ENCODE data around the gene PDGFD. TPM values are rescaled to one million over a fixed set of nuclear protein-coding genes. Genes with fewer than 3 reads are reported as not detected.

The PDGFD gene
- total RNA-seq, 2 donors from 2014 or later: not detected

DNA sequence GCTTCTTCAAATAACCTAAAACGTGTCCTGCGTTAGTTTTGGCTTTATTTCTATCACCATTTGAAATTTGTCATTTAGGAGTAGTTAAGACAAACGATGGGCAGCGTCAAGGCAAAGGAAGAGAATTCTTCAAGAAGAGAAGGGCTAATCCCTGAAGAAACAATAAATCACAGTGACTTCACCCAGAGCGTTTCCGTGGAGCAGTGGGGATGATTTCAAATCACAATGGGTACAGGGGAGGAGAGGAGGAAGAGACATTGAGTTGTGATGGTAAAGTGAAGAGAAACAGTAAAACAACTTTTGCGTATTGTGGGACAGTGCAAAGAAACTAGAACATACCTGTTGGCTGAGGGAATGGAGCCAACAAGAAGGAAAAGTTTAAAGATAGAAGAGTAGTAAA lies 9.7 kb downstream of the PDGFD start:
- Mint-ChIP-seq H3K4me3 (no peak overlapping the region), H3K9me3 (no peaks in the 10 kb centered on the region), H3K27me3 (peaks cover 3% of the 10 kb centered on the region), H3K36me3 (ENCODE audit: low read depth) (no peaks in the 10 kb centered on the region), H3K27ac (no peak overlapping the region), H3K4me1 (no peaks in the 10 kb centered on the region)
- ATAC-seq (replicated peaks): no peak

DNA sequence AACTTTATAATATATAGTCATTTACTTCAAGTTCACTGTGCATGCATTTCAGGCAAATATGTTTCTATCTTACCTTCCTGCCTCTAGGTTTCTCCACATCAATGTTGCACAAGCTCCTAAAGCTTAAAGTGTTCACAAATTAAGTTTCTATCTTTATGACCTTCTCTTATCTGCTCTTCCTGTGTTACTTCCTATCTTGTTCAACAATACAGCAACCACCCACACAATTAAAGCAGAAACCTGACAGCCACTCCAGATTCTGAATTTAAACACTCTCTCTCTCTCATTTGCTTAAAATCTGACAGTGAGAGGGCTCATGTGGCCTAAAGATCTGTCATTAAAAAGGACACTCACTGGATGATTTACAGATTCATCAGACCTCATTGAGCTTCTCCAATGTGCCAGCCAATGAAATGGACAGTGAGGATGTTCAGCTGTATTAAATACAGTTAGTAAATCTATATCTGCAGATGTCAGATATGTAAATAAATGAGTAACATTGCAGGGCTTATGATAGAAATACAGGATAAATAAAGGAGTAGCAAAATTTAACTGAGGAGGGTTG lies 10.9 kb downstream of the PDGFD start:
- no peak for ATAC-seq (replicated peaks)
- no peaks in the 10 kb centered on the region for H3K36me3 Mint-ChIP-seq (ENCODE audit: low read depth)
- H3K27ac Mint-ChIP-seq: no peak overlapping the region
- no peaks in the 10 kb centered on the region for H3K9me3 Mint-ChIP-seq
- no peak overlapping the region for H3K4me3 Mint-ChIP-seq
- H3K27me3 Mint-ChIP-seq: peaks cover 3% of the 10 kb centered on the region
- H3K4me1 Mint-ChIP-seq: no peaks in the 10 kb centered on the region

DNA sequence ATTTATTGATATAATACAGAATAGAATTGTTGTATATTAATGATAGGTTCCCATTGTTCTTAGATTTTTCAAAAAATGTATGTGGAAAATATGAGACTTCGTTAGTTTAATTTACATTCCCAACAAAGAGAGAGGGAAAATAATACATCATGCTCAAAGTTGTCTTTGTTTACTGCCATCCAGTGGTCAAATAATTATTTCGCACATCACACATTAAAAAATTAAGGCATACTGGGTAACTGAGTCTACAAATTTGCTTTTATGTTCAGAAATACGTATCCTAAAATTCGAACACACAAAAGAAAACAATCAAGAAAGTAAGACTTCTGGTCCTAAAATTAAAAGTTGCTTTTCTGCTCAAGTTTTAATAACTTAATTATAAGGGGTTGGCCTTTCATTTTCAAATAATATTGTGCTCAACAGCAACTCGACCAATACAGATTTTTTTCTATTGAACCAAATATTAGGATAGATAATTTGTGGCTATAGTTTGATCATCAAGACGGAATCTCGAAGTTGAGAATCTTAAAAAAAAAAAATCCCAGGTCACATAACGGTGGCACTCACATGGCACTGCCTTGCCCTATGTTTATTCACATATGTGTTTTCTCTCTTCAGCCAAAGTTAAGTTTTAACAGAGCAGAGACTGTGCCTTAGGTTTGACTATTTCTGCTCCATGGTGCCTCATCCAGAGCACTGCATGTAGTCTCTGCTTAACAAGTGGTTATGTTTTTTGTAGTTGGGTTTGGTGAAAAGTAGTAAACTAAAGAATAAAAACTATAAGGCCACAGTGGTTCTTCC lies 12.3 kb downstream of the PDGFD start:
- Mint-ChIP-seq H3K27ac (no peak overlapping the region), H3K9me3 (no peaks in the 10 kb centered on the region), H3K27me3 (peaks cover 3% of the 10 kb centered on the region), H3K4me3 (no peak overlapping the region), H3K4me1 (no peaks in the 10 kb centered on the region), H3K36me3 (ENCODE audit: low read depth) (no peaks in the 10 kb centered on the region)
- ATAC-seq (replicated peaks): no peak

DNA sequence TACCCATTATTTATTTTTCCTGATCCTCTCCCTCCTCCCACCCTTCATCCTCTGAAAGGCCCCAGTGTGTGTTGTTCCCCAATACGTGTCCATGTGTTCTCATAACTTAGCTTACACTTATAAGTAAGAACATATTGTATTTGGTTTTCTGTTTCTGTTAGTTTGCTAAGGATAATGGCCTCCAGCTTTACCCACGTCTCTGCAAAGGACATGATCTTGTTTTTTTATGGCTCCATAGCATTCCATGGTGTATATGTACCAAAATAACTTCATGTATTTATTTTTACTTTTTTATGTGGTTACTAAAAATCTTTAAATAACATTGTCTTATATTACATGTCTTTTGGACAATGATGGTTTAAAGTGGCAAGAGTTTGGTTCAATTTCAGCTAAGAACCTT lies 15.2 kb downstream of the PDGFD start:
- H3K4me1 Mint-ChIP-seq: no peaks in the 10 kb centered on the region
- peaks cover 3% of the 10 kb centered on the region for H3K27me3 Mint-ChIP-seq
- no peak overlapping the region for H3K4me3 Mint-ChIP-seq
- H3K36me3 Mint-ChIP-seq (ENCODE audit: low read depth): no peaks in the 10 kb centered on the region
- no peaks in the 10 kb centered on the region for H3K9me3 Mint-ChIP-seq
- no peak for ATAC-seq (replicated peaks)
- H3K27ac Mint-ChIP-seq: no peak overlapping the region

DNA sequence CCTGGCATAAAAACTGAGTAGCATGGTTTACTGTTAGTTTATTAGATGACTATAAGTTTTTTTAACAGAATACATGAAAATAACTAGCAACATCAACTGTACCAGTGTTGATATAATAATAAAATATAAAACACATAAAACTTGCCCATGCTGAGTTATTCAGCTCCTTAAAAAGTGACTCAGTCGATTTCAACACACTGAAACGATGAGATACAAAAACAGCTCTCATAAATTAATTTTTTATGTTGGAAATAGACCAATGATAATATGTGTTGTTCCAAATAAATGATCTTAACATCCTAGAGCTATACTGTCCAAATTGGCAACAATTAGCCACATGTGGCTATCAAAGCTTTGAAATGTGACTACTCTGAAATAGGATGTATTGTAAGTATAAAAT lies 15.9 kb downstream of the PDGFD start:
- no peaks in the 10 kb centered on the region for H3K9me3 Mint-ChIP-seq
- no peaks in the 10 kb centered on the region for H3K4me1 Mint-ChIP-seq
- no peak overlapping the region for H3K27ac Mint-ChIP-seq
- ATAC-seq (replicated peaks): no peak
- H3K4me3 Mint-ChIP-seq: no peak overlapping the region
- H3K36me3 Mint-ChIP-seq (ENCODE audit: low read depth): no peaks in the 10 kb centered on the region
- peaks cover 3% of the 10 kb centered on the region for H3K27me3 Mint-ChIP-seq

DNA sequence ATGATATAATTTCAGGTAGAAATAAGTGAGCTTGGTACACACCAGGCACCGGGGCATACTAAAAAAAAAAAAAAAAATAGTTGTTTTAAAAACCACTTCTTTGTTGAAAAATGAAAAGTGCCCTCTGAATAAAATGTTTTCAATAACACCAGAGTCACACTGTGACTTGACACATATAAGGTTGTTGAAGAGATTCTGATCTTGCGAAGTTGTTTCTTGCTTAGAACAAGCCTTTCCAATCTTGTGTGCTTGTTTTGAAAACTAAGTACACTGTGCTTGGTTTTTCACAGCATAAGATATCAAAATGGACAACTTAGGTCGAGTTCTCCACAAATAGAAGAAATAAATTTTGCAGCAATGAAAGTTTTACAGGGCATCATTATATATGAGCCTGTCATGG lies 17.0 kb downstream of the PDGFD start:
- no peaks in the 10 kb centered on the region for H3K9me3 Mint-ChIP-seq
- no peak overlapping the region for H3K27ac Mint-ChIP-seq
- no peak overlapping the region for H3K4me3 Mint-ChIP-seq
- H3K4me1 Mint-ChIP-seq: no peaks in the 10 kb centered on the region
- H3K27me3 Mint-ChIP-seq: peaks cover 3% of the 10 kb centered on the region
- ATAC-seq (replicated peaks): no peak
- H3K36me3 Mint-ChIP-seq (ENCODE audit: low read depth): no peaks in the 10 kb centered on the region

DNA sequence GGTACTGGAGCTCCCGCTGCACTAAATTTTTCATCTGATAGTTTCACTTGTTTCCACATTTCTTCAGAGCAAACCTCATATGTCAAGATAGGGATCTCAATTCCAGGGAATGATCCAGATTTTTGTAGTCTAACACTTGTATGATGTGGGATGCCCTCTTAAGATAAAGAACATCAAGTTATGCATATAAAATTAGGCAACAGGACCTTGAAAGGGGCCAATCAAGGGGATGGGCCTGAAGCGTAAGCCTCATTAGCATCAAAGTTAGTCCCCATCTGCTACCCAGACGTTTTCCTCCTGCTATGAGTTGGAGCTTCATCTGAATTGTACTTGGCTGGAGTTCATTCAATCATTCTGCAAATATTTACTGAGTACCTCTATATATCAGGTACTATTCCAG lies 17.5 kb downstream of the PDGFD start:
- Mint-ChIP-seq H3K27ac (no peak overlapping the region), H3K9me3 (no peaks in the 10 kb centered on the region), H3K4me3 (no peak overlapping the region), H3K36me3 (ENCODE audit: low read depth) (no peaks in the 10 kb centered on the region), H3K4me1 (no peaks in the 10 kb centered on the region), H3K27me3 (peaks cover 3% of the 10 kb centered on the region)
- ATAC-seq (replicated peaks): no peak

DNA sequence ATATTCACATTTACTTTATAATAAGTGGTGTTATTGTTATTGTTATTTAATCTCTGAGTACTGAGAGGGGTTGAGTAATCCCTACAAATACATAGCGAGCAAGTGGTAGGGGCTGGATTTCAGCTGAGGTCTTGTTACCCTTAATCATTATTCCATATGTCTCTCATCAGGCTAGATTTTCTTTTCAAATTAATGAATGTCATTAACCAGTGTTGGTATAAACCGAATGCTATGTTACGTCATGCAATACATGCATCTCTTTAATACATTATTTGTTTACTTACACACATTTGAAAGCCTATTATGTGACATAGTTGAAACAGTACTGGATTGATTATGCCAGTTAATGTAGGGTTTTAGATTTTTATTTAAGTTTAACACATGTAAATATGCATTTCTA lies 18.9 kb downstream of the PDGFD start:
- peaks cover 5% of the 10 kb centered on the region for H3K27me3 Mint-ChIP-seq
- no peak overlapping the region for H3K4me3 Mint-ChIP-seq
- no peaks in the 10 kb centered on the region for H3K9me3 Mint-ChIP-seq
- no peak for ATAC-seq (replicated peaks)
- no peaks in the 10 kb centered on the region for H3K4me1 Mint-ChIP-seq
- H3K36me3 Mint-ChIP-seq (ENCODE audit: low read depth): no peaks in the 10 kb centered on the region
- no peak overlapping the region for H3K27ac Mint-ChIP-seq

DNA sequence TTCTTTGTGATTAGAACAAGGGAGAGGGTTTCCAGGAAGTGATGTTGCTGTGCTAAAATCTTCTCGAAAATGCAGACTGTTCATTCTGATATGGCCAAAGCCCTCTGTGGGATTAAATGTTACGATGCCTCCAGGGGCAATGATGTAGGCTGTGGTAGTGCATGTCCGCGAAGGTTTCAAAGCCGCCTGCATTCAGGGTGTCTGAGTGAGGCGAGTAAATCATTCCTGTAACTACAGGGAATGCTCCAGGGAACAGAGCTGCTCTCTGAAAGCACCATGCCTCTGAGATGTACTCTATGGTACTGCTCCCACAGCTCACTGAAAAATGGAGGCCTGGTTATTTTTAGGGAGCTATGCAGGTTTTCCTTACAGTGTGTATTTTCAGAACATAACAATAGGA lies 21.2 kb downstream of the PDGFD start:
- H3K27me3 Mint-ChIP-seq: peaks cover 5% of the 10 kb centered on the region
- ATAC-seq (replicated peaks): no peak
- no peak overlapping the region for H3K27ac Mint-ChIP-seq
- no peaks in the 10 kb centered on the region for H3K9me3 Mint-ChIP-seq
- no peak overlapping the region for H3K4me3 Mint-ChIP-seq
- H3K4me1 Mint-ChIP-seq: no peaks in the 10 kb centered on the region
- H3K36me3 Mint-ChIP-seq (ENCODE audit: low read depth): no peaks in the 10 kb centered on the region

DNA sequence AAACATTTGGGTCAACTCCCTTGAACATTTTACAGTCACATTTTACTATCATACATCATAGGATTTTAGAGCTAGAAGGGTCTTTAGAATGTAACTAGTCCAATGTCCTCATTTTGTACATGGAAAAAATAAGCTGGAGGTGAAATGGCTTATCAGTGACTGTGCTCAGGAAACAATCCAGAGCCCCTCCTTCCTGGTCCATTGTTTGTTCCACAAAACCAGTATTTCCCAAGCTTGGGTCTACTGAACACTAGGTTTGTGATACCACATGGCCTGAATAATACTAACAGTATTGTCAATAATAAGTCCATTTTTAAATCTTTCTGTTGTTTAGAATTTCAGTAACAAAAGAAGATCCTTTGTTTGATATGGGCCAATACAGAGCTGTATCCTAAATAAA lies 27.1 kb downstream of the PDGFD start:
- H3K27ac Mint-ChIP-seq: no peak overlapping the region
- peaks cover 12% of the 10 kb centered on the region for H3K27me3 Mint-ChIP-seq
- no peak for ATAC-seq (replicated peaks)
- no peaks in the 10 kb centered on the region for H3K9me3 Mint-ChIP-seq
- H3K36me3 Mint-ChIP-seq (ENCODE audit: low read depth): no peaks in the 10 kb centered on the region
- no peak overlapping the region for H3K4me3 Mint-ChIP-seq
- H3K4me1 Mint-ChIP-seq: no peaks in the 10 kb centered on the region

DNA sequence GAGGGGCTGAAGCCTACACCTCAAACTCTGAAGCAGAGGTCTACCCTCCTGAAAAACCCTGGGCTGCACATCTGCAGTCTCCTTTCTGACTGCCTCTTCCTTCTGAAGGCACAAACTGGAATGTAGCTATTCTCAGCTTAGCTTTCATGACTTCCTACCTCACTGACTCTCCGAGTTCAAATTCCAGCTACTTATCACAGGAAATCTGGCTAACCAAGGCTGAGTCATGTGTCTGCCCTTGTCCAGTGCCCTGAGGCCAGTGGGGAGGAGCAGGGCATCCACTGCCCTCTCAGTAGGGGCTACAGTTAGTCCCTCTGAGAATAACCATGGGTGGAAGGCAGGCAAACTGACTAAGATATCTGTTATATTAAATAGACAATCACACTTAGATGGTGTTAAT lies 29.2 kb downstream of the PDGFD start:
- peaks cover 8% of the 10 kb centered on the region for H3K27me3 Mint-ChIP-seq

DNA sequence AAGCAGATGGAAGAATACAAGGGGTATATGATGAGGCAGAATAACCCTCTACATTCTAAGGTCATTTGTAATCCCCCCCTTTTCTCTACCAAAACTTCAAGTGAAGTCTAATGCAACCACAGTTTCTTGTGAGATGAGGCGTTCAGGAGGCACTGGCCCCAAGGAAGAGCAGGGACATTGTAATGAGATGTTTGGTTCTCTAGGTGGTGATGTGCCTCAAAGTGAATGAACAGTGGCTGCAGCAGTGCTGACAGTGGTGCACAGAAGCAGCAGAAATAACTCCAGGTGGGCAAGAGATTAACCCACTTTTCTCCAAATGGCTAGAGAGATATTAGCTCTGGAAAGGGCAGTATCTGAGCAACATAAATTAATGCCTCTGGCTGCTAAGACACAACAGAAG lies 33.8 kb downstream of the PDGFD start:
- no peak for ATAC-seq (replicated peaks)
- H3K27me3 Mint-ChIP-seq: peaks cover under 1% of the 10 kb centered on the region
- H3K9me3 Mint-ChIP-seq: no peaks in the 10 kb centered on the region
- no peaks in the 10 kb centered on the region for H3K4me1 Mint-ChIP-seq
- no peak overlapping the region for H3K27ac Mint-ChIP-seq
- no peaks in the 10 kb centered on the region for H3K36me3 Mint-ChIP-seq (ENCODE audit: low read depth)
- no peak overlapping the region for H3K4me3 Mint-ChIP-seq

More for the DNA sequence above, 29.2 kb downstream of the PDGFD start:
- no peak for ATAC-seq (replicated peaks)
- Mint-ChIP-seq H3K4me3 (no peak overlapping the region), H3K9me3 (no peaks in the 10 kb centered on the region), H3K36me3 (ENCODE audit: low read depth) (no peaks in the 10 kb centered on the region), H3K27ac (no peak overlapping the region), H3K4me1 (no peaks in the 10 kb centered on the region)

DNA sequence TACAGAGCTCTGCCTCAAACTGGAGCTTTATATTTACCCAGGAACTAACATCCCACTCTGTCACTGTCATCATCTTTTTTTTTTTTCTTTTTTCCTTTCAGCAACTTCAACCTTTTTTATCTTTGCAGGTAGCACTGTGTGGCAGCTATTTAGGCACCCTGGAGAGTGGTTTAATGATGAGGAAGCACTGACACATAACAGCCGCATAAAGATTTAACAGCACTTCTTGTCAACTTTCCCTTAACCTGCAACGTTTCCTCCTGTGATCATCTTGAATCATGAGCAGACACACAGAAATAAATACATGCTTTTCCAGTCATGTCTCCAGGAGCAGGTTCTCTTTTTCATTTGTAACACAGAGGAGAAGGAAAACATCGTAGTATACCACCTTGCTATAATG lies 34.8 kb downstream of the PDGFD start:
- no peaks in the 10 kb centered on the region for H3K9me3 Mint-ChIP-seq
- no peak overlapping the region for H3K4me3 Mint-ChIP-seq
- ATAC-seq (replicated peaks): no peak
- H3K36me3 Mint-ChIP-seq (ENCODE audit: low read depth): no peaks in the 10 kb centered on the region
- H3K4me1 Mint-ChIP-seq: no peaks in the 10 kb centered on the region
- H3K27me3 Mint-ChIP-seq: no peaks in the 10 kb centered on the region
- H3K27ac Mint-ChIP-seq: no peak overlapping the region

DNA sequence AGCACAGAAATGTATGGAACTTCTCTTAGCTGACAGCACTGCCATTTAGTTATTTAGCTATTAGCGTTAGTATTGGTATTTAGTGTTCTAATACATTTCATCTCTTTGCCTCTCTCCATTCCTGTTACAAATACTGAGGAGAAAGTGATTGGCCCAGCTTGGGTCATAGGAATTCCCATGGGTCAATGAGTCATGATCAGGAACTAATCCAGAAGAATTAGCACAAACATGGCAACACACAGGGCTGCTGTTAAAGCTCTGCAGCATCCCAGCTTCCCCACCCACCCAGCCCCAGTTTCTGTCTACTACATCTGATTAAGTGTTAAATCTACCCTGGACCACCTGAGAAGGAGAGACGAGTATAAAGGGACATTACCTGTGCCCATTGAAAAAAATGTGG lies 36.1 kb downstream of the PDGFD start:
- H3K4me1 Mint-ChIP-seq: no peaks in the 10 kb centered on the region
- H3K9me3 Mint-ChIP-seq: no peaks in the 10 kb centered on the region
- no peak for ATAC-seq (replicated peaks)
- no peak overlapping the region for H3K4me3 Mint-ChIP-seq
- H3K27ac Mint-ChIP-seq: no peak overlapping the region
- H3K36me3 Mint-ChIP-seq (ENCODE audit: low read depth): no peaks in the 10 kb centered on the region
- H3K27me3 Mint-ChIP-seq: no peaks in the 10 kb centered on the region

DNA sequence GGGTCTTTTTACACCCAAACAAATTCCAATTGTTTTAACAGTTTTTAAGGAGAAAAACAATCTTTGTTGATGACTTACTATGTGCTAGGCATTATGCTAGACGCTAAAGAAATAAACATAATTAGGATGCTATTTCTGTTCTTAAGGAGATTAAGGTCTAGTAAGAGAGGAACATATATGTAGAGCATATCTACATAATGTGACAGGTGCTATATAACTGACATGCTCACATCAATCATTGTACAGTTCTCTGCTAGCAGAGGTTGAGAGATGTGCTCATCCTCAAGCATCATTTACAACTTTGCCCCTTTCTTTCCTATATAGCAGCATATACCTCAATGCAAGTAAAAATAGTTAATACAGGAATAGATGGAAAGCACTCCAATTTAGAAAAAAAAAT lies 37.5 kb downstream of the PDGFD start:
- Mint-ChIP-seq H3K9me3 (no peaks in the 10 kb centered on the region), H3K4me3 (no peak overlapping the region), H3K36me3 (ENCODE audit: low read depth) (no peaks in the 10 kb centered on the region), H3K4me1 (no peaks in the 10 kb centered on the region), H3K27me3 (no peaks in the 10 kb centered on the region), H3K27ac (no peak overlapping the region)
- ATAC-seq (replicated peaks): no peak

Measured in activated T-helper 17 cell treated with anti-CD3 and anti-CD28 coated beads, Interleukin-2, amount 50 U/mL, for 72 hours (primary cell).